GM12864 (cell line): ENCODE data around the gene TARBP1.

Experiments
- DNase-seq: peaks from one replicate; pipeline ENCODE4 v3.0.0-alpha.2; 2011; ENCODE audit warnings: low read depth
- H3K4me3 ChIP-seq: 2 replicates; pipeline ENCODE4 v1.5.1; 2011; ENCODE audit warnings: mild to moderate bottlenecking, low read depth, low read length, control low read depth
- TF ChIP-seq, protein P1 (sequence below): IDR thresholded peaks from 2 replicates; pipeline ENCODE4 v1.5.1; 2011; ENCODE audit warnings: low read depth, mild to moderate bottlenecking, moderate library complexity, low read length, control low read depth, inconsistent platforms; ENCODE audit errors: missing control alignments

The TARBP1 gene

DNA sequence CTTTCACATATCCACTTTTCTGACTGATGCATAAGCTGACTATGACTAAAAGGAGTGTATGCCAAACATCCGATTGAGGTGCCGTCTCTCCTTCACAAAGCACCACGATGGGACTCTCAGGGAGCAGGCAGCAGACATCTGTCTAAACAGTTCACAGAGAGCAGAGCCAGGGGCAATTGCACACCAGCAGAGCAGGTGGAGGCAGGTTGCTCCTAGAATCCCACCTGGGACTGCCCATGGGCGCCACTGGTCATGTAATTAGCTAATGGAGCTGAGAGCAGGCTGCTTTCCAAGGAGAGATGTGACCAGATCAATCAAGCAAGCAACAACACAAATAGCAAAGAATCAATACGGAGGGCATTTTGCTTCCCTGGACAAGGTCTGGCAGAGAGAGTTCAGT is 136.2 kb downstream of the TARBP1 start:
- DNase-seq, result no peak
- no peak overlapping the region for H3K4me3 ChIP-seq
- TF ChIP-seq, protein P1, sequence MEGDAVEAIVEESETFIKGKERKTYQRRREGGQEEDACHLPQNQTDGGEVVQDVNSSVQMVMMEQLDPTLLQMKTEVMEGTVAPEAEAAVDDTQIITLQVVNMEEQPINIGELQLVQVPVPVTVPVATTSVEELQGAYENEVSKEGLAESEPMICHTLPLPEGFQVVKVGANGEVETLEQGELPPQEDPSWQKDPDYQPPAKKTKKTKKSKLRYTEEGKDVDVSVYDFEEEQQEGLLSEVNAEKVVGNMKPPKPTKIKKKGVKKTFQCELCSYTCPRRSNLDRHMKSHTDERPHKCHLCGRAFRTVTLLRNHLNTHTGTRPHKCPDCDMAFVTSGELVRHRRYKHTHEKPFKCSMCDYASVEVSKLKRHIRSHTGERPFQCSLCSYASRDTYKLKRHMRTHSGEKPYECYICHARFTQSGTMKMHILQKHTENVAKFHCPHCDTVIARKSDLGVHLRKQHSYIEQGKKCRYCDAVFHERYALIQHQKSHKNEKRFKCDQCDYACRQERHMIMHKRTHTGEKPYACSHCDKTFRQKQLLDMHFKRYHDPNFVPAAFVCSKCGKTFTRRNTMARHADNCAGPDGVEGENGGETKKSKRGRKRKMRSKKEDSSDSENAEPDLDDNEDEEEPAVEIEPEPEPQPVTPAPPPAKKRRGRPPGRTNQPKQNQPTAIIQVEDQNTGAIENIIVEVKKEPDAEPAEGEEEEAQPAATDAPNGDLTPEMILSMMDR, result no peak
